Hematopoietic multipotent progenitor cell treated with erythropoietin and hydrocortisone succinate and interleukin-3 and kit ligand, for 6 days (in vitro differentiated cells): ENCODE measurements around the gene NTN5.
"Not testable (repeated sequence)": the region's sequence is repeated elsewhere in the genome, so short reads cannot be mapped to it uniquely, and the experiment has no call there.

ENCODE experiments used
- DNase-seq: peaks from one replicate; pipeline ENCODE4 v3.0.0-alpha.2; 2015

Gene NTN5

DNA sequence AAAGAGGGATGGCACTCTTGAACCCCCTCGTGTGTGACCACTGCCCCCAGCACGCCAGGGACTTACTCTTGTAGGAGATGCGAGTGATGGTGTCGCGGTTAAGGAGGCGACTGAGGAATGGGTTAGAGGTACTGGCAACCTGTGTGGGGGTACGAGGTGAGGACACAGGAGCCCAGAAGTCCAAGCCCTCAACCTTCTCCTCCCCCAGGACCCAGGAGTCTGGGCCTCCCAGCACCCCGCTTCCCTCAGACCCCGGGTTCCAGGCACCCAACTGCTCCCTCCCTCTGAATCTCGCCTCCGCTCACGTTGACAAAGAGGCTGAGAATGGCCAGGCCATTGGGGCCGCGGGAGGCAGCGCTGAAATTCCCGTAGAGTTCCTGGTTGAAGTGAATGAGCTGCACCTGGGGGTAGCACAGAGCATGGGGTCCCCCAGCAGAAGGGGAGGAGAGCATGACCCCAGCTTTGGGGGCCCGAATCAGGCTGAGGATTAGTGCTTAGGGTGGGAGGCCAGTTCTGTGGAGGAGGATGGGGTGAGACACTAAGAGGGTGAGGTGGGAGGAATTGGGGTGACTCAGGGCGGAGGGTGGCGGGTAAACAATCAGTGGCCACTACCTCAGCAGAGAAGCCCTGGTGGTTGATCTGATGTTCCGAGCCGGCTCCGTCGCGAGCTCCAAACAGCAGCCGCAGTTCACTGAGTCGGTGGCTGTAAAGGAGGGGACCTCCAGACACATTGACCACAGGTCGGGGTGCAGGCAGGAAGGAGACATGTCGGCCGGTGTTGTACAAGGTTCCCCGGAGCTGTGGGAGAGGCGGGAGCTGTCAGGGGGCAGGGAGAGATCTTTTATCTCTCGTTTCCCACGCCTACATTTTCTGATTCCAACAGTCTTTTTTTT is 33.1 kb downstream of the NTN5 start:
- no peak for DNase-seq

DNA sequence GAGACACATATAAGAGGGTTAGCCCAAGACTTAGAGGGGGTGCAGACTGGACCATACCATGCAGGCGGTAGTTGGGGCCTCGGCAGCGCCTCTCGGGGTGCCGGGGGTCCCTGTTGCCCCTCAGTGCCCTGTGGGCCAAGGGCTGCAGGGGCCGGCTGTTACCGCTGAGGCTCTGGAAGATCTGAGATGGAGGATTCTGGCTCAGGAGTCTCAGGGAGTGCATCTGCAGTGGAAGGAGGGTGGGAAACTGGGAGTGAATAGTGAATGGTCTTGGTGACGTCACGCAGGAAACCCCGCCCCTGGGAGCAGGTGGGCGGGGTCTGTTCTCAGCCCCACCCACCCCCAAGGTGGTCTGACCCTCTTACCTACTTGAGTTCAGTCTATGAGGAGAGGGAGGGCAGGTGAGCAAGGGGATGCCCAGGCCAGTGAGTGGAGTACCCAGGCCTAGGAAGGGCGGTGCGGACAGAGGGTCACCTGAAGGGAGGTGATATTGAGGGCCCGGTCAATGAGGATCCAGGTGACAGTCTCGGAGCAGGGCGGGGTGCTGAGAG is 33.9 kb downstream of the NTN5 start:
- no peak for DNase-seq

DNA sequence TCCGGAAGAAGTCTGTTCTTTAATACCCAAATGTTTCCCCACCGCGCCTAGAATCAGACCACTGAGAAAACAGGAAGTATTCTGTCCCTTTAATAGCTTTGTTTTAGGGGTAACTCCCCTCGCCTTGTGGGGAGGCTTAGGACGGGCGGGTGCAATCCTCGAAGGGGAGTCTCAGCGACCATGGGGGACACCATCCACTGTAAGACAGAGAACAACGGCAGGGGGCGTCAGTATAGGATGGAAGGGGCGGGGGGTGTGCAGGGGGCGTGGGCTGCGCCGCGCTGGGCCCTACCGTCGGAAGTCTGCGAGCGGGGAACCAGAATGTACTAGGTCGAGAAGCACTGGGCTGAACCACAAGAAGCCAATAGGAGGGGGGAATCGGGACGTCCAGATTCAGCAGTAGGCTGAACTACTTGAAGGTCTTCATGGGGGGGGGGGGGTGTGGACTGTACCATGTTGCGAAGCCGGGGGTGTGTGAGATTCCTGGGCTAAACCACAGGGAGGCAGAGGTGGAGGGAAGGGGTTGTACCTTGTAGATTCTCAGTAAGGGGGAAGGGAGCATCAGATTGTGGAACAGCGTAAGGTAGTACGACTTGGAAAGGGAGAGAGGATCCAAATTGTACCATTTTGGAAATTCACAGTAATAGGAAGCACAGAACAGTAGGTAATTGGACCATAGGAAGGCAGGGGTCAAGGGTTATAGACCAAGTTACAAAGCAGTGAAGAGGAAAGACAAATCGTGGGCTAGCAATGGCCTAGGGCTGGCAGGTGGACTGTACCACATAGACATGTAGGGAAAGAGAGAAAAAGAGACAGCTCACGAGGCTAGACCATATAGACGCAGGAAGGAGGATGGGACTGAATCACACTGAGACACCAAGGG is 34.6 kb downstream of the NTN5 start:
- peak; percentile 94 for DNase-seq

DNA sequence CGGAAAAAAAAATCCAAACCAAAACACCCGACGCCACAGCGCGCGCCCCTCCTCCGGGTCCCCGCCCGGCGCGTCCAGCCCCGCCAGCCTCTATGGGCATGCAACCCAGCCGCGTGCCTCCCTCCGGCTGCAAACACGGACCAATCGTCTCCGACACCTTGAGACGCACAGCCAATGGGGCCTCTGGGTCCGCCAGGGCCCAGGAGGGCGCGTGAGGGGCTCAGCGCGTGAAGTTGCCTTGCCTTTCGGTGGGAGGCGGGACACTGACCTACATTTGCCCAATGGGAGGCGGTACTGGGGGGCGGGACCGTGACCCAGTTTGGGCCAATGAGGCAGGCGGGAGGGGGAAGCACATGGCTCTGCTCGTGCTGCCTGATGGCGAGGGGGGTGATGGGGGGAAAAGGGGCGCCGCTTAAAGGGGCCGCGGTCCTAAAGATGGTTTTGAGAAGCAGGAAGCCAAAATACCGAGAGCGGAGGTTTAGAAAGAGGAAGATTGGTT is 35.3 kb downstream of the NTN5 start:
- peak; percentile 99 for DNase-seq

DNA sequence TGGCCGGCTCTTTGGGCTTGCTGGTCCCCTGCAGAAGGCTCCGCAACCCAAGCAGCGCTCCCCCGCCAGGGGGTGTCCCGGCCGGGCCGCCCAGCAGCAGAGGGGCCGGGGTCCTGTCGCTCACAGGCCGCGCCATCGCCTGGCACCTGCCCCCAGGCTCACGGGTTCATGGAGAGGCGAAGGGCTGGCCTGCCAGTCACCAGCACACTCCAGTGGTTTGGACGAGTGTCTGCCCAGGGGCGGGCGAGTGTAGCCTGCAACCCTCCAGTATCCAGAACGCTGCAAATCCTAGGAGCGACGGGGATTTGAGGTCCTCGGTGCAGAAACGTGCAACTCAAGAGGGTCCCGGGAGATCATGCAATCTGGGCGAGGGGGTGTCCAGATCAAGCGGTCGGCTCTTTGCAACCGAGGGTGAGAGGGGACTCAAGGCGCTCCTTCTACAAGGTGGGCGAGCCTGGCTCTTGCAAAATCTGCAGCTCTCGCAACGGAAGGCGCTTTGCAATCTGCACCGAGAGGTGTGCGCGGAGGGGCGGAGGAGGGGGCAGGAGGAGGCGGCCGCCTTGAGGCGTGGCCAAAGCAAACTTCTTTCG is 35.9 kb downstream of the NTN5 start, which contains the start of gene DBP:
Gene DBP (minus strand): TSS at position 521 of the 590 bp plus-strand sequence. CDS start 385 bp downstream, at position 136.
- DNase-seq, result peak; percentile 64

DNA sequence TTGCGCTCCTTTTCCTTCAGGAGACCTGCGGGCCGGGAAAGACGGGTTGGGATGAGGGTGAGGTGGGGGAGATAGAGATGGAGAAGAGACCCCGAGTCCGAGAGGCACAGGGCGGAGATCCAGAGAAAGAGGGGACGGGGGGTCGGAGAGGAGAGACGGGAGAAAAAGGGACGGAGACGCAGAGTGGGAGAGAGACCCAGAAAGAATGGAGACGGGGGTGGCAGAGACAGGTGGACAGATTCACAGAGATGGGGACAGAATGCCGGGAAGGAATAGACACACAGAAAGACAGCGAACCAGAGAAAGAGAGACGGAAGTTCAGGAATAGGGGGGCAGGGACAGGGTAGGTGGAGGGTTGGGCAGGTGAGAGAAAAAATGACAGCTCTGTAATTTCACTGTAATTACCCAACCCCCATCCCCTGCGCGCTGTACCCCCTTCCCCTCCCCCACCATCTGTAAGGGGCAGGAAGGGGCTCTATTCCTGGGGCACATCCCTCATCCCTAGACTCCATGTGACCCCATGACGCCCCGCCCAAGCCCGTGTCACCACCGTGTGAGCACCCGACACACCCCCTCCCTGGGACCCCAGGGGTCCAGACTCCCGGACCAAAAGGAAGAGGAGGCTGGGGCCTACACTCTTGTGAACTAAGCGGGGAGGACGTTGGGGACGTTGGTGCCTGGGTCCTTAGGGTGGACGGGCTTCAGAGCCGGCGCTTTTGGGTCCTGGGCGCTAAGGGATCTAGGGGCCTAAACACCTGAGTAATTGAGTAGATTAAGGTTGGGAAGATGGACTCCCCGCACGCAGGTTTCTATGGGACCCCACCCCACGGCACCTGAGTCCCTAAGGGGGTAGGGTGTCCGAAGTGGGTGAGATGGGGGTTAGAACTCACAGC is 36.6 kb downstream of the NTN5 start:
- peak; percentile 52 for DNase-seq

DNA sequence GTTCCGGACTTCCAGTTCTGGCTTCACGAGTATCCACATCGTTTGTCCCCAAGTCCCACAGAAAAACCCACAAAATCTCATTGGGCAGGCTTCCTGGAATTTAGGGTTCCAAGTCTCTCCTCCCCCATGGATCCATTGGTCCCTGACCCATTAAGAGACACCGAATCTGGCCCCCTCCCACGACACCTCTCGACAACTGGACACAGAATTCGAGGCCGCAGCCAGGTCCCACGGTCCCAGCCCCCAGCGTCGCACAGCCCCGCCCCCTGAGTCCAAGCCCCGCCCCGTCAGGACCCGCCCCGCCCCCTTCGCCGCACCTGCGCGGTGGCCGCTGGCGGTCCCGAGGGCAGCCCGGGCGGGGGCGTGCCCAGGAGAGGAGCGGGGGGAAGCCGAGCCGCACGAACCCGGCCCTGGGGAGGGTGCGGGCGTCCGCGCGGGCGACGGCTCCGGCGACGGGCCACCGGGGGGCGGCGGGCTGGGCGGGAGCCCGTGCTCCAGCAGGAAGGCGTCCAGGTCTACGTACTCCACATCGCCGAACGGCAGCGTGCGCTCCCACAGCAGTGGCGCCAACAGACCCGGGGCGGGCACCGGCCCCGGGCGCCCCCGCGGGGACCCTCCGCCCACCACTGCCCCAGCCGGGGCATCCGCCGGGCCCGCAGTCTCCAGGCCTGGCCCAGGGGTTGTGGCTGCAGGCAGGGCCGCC is 37.4 kb downstream of the NTN5 start:
- peak; percentile 81 for DNase-seq

DNA sequence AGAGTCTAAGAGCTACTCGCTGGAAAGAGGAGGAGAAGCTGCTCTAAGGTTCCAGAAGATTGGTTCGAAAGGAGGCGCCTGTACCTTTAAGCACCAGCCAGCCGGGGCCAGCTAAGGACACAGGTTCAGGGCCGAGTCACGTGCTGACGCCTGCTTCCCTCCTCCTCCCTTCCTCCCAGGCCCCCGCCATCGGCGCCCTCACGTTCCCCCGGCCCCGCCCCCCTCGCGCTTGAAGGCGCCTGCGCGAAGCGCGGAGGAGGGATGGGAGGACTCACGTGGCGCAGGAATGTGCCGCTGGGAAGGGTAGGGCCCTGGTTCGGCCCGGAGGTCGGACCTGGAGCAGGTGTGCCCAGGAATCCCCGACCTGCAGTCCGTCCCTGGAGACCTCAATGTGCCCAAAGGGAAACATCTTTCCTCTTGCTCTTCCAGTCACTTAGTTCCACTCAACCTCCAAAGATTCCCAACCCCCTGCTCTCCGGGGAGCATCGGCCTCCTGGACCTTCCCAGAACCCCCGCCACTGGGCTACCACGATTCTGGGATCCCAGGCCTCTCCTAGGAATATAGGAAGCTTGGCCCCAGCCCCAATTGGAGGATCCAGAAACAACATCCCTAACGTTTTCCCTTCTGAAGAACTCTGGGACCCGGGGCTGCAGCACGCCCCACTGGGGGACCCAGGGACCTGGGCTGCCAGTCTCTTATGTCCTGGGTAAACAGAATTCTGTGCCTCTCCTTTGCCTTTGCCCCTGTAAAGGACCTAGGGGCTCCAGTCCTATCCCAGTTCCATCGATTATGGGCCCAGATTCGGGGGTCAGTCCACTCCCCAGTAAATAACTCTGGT is 38.2 kb downstream of the NTN5 start:
- peak; percentile 99 for DNase-seq

DNA sequence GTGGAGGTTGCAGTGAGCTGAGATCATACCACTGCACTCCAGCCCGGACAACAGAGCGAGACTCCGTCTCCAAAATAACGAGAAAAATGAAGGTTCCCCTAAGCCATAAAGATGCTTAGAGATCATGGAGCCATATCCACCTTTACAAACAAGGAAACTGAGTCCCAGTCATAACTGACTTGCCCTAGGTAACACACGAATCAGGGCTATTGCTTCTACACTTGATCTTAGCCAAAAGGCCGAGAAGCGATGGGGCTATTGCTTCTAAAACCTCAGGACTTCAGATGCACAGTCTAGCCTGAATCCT is 38.8 kb downstream of the NTN5 start:
- no peak for DNase-seq

DNA sequence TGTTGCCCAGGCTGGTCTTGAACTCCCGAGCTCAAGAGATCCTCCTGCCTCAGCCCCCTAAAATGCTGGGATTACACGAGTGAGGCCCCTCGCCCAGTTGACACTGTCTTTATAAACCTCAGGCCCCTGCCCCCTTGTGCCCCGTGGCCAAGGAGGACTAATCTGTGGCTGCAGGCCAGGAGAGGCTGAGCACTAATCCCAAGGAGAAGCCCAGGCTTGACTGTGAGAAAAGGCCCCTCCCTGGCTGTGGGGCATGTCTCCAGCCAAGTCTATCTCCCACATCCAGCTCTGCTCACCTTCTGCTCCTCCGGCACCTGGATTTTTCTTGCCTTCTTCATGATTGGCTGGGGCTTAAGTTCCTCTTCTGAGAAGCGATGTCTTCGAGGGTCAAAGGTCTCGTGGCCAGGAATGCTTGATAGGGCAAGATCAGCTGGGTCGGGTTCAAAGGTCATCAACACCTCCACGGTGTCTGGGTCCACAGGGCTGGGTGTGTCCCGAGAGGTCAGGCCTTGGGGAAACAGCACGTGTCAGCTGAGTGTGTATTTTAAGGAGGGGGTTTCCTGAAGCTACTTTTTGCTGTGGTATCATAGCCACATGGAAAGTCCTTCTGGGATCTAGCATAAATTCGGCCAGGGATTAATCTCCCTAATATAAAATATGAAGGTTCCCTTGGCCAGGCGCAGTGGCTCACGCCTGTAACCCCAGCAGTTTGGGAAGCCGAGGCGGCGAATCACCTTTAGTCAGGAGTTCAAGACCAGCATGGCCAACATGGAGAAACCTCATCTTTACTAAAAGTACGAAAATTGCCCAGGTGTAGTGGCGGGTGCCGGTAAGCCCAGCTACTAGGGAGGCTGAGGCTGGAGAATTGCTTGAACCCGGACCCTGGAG is 39.4 kb downstream of the NTN5 start:
- DNase-seq, result peak; percentile 45

DNA sequence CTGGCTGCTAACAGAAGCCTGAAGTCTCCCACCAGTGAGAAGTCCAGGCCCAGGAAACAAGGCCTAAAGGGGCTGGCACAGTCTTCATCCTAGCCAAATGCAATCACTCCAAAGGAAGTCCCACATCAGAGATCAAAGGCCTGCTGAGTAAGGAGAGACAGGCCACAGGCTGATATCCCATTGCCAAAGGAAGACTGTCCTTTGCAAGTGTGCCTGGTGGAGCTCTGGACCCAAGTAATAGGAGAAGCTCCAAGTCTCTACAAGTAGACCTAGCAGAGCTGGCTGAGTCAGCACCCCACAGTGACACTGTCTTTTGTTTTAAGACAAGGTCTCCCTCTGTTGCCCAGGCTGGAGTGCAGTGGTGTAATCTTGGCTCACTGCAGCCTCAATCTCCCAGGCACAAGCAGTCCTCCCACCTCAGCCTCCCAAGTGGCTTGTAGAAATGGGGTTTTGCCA is 40.1 kb downstream of the NTN5 start:
- DNase-seq, result peak; percentile 66

DNA sequence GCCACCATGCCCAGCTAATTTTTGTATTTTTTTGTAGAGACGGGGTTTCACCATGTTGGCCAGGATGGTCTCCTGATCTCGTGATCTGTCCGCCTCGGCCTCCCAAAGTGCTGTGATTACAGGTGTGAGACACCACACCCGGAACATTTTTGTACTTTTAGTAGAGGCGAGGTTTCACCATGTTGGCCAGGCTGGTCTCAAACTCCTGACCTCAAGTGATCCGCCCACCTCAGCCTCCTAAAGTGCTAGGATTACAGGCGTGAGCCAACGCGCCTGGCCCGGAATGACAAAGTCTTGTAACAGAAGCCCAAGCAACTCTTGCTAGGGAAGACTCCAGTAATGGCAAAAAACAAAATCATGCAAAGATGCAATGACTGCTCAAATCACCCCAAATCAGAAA is 40.5 kb downstream of the NTN5 start:
- not testable (repeated sequence) for DNase-seq

DNA sequence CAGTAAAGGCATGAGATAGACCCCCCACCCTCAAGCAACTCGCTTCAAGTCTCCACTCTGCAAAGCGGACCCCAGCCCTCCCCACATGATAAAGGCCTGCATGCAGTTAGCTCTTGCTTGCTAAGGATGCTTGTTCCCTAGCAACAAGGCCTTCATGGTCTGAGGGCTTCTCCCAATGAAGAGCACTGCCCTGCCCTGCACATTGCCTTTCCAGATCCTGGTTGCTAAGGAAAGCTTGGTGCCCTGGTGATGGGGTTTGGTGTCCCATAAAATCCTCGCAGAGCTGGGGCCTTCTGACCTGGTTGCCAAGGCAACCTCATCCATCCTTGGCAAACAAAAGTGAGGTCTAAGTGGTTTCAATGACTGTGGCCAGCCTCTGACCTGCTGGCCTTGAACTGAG is 41.6 kb downstream of the NTN5 start:
- peak; percentile 51 for DNase-seq

DNA sequence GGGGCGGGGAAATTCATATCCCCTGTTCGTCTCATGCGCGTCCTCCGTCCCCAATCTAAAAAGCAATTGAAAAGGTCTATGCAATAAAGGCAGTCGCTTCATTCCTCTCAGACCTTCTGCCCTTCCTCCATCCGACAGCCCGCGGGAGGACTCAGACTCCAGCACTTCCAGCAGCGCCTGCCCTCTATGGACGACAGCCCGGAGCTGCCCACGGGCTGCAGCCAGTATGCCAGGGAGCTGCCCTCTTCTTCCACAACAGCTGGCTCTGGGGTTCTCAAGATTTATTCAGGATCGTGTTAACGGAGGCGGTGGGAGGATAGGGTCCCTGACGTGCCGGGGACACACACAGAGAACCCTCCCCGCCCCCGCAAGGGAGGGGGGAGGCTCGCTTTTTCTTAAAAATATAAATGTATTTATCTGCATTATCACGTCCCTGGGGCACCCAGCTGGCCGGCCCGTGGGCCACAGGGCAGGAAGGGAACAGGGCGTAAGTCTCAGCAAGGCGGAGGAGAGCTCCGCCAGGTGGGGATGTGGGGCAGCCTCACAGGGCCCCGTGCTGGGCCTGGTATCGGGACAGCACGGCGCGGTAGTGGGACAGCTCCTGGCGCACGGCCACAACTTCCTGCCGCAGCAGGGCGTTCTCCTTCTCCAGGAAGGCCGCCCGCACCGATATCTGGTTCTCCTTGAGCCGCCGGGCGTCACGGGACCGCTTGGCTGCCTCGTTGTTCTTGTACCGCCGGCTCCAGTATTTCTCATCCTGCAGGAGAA is 42.3 kb downstream of the NTN5 start:
- peak; percentile 96 for DNase-seq

DNA sequence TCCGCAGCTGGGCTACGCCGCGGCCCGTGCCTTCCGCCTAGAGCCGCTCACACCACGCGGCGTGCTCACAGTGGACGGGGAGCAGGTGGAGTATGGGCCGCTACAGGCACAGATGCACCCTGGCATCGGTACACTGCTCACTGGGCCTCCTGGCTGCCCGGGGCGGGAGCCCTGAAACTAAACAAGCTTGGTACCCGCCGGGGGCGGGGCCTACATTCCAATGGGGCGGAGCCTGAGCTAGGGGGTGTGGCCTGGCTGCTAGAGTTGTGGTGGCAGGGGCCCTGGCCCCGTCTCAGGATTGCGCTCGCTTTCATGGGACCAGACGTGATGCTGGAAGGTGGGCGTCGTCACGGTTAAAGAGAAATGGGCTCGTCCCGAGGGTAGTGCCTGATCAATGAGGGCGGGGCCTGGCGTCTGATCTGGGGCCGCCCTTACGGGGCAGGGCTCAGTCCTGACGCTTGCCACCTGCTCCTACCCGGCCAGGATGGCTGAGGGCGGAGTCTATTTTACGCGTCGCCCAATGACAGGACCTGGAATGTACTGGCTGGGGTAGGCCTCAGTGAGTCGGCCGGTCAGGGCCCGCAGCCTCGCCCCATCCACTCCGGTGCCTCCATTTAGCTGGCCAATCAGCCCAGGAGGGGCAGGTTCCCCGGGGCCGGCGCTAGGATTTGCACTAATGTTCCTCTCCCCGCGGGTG is 43.1 kb downstream of the NTN5 start:
- DNase-seq, result peak; percentile 45

DNA sequence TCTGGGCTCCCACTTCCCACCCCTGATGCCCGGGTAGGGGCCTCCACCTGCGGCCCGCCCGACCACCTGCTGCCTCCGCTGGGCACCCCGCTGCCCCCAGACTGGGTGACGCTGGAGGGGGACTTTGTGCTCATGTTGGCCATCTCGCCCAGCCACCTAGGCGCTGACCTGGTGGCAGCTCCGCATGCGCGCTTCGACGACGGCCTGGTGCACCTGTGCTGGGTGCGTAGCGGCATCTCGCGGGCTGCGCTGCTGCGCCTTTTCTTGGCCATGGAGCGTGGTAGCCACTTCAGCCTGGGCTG is 43.6 kb downstream of the NTN5 start:
- no peak for DNase-seq

DNA sequence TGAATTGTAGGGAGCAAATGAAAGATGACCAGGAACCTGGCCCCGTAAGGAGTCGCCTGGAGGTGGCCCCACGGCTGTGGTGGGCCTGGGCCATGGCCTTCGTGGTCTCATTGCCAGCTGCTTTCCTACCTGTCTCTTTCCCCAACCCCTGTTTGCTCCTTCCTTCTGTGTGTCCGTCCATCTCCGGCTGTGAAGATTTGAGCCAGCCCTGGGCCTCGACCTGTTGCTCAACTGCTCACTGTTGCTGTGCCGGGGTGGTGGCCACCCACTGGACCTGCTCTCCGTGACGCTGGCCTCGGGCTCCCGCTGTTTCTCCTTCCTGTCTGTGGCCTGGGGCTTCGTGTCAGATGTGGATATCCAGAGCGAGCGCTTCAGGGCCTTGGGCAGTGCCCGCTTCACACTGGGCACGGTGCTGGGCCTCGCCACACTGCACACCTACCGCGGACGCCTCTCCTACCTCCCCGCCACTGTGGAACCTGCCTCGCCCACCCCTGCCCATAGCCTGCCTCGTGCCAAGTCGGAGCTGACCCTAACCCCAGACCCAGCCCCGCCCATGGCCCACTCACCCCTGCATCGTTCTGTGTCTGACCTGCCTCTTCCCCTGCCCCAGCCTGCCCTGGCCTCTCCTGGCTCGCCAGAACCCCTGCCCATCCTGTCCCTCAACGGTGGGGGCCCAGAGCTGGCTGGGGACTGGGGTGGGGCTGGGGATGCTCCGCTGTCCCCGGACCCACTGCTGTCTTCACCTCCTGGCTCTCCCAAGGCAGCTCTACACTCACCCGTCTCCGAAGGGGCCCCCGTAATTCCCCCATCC is 44.1 kb downstream of the NTN5 start:
- no peak for DNase-seq
